Vagina (tissue), 2 donors: Measurements from ENCODE around the gene DBNDD2.

Experiments
- POLR2A ChIP-seq, 2 donors: fragments of 450-650 bp; IDR thresholded peaks; one replicate each; pipeline ENCODE4 v1.6.1; 2017; ENCODE audit warnings: antibody characterized with exemption in 2 of 2, mild to moderate bottlenecking in 2 of 2, moderate library complexity in 2 of 2
- POLR2AphosphoS5 ChIP-seq, 2 donors: sonication (generic); formaldehyde crosslinking; IDR thresholded peaks; one replicate each; pipeline ENCODE4 v1.9.0; 2017; ENCODE audit warnings: antibody characterized with exemption in 2 of 2, mild to moderate bottlenecking in 2 of 2, low read depth in 1 of 2; ENCODE audit not compliant: insufficient read depth in 1 of 2
- TF ChIP-seq, protein P1 (sequence below), 3 experiments: fragments of 450-650 bp in 2 of 3; fragments of 200-600 bp in 1 of 3; sonication (generic) in 1 of 3; IDR thresholded peaks; one replicate each; pipeline ENCODE4 v1.5.1; 2017 to 2019; ENCODE audit warnings: antibody characterized with exemption in 3 of 3, mild to moderate bottlenecking in 2 of 3, moderate library complexity in 2 of 3

DNA sequence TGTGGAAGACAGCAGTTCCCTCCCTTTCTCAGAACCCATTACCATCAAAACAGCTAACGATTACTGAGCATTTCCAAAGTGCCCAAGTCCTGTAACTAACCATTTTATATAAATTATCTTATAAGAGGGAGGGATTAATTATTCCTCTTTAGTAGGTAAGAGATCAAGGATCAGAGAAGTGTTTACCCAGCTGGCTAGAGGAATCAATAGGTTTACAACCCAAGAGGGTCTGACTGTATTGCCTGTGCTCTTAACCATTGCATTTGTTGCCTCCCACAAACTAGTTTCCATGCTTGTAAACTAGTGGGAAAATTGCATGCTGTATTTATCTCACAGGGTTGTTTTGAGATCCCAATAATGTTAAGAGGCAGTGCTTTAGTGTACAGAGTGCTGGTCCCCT, 3.7 kb upstream of the DBNDD2 start:
- TF ChIP-seq POLR2AphosphoS5 (IDR thresholded peaks at IDR 0.05; ENCODE audit: insufficient read depth in 1 of 2, low read depth in 1 of 2): no peak
- TF ChIP-seq, protein P1, sequence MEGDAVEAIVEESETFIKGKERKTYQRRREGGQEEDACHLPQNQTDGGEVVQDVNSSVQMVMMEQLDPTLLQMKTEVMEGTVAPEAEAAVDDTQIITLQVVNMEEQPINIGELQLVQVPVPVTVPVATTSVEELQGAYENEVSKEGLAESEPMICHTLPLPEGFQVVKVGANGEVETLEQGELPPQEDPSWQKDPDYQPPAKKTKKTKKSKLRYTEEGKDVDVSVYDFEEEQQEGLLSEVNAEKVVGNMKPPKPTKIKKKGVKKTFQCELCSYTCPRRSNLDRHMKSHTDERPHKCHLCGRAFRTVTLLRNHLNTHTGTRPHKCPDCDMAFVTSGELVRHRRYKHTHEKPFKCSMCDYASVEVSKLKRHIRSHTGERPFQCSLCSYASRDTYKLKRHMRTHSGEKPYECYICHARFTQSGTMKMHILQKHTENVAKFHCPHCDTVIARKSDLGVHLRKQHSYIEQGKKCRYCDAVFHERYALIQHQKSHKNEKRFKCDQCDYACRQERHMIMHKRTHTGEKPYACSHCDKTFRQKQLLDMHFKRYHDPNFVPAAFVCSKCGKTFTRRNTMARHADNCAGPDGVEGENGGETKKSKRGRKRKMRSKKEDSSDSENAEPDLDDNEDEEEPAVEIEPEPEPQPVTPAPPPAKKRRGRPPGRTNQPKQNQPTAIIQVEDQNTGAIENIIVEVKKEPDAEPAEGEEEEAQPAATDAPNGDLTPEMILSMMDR (IDR thresholded peaks at IDR 0.05): no peak
- TF ChIP-seq POLR2A (IDR thresholded peaks at IDR 0.05): no peak
